HG03025 (cell line): ENCODE data around the gene LPIN1.
A peak's percentile ranks its signal among the peaks of the same experiment; 100 is the strongest.

Experiments
- ATAC-seq: cut with Tn5 transposase; IDR thresholded peaks from one replicate; pipeline ENCODE4 v1.9.1; 2021; ENCODE audit warnings: mild to moderate bottlenecking, moderate library complexity; ENCODE audit not compliant: unreplicated experiment, low FRiP score

The LPIN1 gene

DNA sequence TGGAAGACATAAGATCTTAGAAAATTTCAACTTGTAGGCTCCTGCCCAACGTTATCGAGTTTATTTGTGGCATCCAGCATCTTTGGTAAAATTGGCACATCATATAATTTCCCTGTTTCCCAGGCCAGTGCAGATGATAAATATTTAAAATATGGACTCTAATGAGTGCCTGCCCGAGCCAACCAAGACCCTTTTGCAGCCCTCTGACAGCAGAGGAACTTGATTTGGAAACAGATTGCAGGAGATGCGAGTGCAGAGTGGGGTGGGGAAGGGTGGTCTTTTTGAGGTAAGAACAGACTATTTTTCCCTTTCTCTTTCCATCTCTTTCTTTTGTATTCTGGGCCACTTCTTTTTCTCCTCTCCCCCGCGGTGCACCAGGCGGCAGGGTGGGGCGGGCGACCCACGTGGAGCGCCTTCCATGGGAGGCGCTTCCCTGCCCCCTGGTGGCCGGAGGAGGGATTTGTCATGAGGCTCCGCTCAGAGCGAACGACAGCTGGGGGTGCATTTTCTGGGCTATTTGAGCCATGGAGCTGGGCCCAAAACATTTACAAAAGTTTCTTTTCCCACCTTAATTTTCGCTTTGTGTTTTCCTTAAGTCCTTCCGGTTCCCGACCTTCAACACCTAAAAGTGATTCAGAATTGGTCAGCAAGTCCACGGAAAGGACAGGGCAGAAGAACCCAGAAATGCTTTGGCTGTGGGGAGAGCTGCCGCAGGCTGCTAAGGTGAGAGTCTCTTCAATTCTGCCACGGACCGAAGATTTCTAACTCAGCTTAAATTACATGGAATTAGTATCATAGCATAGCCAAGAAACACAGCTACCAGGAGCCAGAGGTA, 32.7 kb downstream of the LPIN1 start:
- ATAC-seq: peak; percentile 86

DNA sequence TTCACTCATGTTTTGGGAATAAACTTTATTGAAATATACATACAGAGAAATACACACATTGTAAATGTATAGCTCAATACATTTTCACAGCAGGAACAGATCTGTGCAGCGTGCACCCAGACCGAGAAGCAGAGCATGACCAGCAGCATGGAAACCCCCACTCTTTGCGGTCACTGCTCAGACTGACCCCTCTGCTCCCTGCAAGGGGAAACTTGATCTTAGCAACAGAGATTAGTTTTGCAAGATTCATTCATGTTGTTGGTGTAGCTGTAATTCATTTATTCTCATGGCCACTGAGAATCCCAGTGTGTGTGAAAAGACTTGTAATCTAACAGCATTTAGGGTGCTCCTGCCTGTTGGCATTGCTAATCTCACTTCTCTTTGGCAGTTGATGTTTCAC, 35.2 kb downstream of the LPIN1 start:
- ATAC-seq: no peak

DNA sequence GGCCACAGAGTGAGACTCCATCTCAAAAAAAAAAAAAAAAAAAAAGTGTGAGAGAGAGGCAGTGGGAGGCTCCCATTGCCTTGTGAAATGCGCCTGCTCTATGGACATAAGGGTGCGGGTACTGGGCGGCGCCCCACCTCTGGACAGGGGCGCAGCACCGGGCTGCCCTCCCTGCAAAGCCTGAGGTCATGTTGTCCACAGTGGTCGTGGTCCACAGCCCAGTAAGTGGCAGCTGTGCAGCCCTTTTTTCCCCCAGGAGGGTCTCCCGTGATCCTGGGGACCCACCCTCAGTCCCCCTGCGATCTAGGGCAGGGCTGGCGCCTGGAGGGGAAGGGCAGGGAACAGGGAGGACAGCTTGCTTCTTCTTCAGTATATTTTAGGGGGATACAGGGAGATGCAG, 37.8 kb downstream of the LPIN1 start:
- no peak for ATAC-seq

DNA sequence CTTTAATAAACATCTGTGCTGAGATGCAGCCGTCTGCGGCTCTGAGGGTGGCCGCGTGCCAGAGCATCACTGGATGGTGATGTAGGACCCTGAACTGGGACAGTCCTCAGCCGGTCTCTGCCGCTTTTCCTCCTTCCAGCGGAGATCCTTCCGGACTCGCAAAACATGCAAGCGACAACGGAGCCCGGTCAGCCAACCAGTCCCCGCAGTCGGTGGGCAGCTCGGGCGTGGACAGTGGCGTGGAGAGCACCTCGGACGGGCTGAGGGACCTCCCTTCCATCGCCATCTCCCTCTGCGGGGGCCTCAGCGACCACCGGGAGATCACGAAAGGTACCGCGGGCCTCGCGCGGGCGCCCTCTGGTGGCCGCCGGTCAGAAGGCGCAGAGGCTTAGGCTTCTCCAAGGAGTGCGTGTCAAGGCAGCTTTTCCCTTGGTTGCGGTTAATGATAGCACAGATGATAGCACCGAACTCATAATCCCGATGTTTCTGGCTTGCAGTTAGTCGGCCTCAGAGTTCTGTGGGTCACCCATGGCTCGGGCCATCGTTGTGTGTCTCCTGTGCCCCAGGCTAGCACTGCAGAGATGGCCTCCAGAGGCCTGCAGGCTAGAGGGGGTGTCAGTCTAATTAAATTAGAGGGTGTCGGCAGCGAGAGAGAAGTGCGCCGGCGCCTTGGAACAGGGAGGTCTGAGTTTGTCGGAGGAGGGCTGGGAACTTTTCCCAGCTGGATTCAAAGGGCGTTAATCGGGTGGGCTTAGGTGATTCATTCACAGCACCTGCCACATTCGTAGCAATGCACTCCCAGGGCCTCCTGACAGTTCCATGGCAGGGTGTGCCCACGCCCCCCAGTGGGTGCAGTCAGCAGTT, 38.5 kb downstream of the LPIN1 start:
- ATAC-seq: no peak

DNA sequence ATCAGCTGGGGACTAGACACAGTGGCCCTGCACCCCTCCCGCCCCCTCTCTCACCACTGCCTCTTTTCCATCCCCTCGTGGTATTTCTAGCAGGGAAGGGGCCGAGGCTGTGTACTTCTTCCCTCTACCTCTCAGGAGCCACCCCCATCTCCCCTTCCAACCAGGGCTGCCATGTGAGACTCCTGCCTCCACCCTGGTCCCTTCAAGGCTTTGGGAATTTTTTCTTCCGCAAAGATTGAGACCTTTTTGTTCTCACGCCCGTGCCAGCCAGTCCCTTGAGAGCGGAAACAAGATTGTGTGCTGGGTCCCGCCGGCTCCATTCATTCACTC, 39.1 kb downstream of the LPIN1 start:
- ATAC-seq: no peak

DNA sequence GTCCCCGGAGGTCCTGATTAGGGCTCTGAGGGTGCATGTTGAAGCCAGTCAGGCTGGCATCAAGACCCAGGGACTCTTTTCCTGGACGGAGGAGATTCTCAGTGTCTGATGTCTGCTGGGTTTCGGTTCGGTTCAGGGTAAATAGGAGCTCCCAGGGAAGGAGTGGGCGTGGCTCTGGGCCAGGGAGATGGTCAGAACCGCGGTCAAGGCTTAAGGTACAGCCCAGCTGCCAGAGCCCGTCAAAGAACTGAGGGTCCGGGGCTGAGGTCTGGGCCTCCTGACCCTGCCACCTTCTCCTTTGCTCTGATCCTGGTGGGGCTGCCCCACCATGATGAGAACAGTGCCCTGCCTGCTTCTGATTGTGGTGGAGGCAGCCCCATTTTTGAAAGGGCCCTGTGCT, 39.8 kb downstream of the LPIN1 start:
- ATAC-seq: no peak

DNA sequence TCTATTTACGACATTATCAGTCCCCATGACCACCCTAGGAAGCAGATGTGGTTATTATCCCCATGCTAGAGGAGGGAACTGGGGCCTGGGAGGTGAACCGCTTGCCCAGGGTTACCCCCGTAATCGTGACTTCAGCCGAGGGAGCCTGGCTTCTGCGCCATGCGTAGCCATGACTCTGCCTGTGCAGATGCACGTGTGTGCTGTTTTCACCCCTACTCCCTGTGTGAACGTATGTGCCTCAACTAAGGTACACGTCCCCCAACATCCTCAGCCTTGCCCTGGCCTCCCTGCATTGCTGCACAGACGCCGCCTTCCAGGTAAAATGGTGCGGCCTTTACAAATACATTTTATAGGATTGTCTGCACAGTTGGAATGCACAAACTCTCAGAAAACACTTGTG, 40.2 kb downstream of the LPIN1 start:
- ATAC-seq: no peak

DNA sequence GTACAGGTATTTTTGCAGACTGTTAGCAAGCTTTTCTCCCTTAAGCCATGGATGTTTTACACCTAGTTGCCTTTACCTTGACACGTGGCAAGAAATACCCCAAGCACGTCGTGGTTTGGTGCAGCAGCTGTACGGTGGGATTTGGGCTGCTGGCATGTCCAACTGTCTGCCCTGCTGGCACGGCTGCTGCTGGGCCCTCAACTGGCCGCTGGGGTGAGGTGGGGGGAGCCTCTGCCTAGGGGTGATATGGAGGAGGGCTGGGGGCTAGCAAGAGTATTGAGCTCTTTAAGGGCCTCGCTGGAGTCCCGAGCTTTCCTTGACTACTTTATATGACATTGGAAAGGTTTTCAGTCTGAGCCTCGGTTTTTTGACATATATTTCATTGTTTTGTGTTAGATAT, 41.6 kb downstream of the LPIN1 start:
- ATAC-seq: no peak

DNA sequence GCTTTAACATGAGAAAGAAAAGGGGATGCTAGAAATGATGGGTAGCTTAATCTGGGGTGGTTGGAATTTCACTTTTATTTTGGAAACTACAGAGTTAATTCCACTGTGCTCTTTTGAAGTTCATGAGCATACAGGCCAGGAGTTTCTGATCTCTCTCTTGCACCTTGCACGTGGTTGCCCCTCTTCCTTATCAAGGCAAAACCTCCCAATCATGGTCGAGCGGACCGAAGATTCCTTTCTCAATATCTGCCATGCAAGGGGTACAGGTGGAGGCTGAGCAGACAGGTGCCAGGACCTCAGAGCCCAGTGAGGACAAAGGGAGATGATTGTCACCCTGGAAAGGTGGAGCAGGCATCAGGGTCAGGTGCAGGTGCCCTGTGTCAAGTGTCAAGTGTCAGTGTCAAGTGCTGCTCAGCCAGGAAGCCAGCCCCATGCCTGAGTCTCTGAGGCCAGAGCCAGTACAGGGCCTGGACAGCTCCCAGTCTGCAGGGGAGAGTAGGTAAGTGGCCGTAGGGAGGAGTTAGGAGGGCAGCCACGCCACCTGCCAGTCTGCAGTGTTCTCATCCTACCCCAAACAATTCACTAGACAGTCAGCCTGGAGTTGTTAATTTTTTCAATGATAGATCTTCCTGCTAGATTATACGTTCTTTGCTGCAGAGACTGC, 42.2 kb downstream of the LPIN1 start:
- no peak for ATAC-seq

DNA sequence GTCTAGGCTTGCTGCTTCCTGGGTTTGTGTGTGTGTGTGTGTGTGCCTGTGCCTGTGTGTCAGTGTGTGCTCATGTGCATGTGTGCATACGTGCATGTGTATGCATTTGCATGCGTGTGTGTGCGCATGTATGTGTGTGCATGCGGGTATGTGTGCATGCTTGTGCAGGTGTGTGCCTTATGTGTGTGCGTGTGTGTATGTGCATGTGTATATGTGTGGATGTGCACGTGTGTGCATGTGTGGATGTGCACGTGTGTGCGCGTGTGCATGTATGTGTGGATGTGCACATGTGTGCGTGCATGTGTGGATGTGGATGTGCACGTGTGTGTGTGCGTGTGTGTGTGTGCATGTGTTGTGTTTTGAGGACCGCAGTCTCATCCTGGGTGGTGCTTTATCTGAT, 42.8 kb downstream of the LPIN1 start:
- ATAC-seq: no peak

DNA sequence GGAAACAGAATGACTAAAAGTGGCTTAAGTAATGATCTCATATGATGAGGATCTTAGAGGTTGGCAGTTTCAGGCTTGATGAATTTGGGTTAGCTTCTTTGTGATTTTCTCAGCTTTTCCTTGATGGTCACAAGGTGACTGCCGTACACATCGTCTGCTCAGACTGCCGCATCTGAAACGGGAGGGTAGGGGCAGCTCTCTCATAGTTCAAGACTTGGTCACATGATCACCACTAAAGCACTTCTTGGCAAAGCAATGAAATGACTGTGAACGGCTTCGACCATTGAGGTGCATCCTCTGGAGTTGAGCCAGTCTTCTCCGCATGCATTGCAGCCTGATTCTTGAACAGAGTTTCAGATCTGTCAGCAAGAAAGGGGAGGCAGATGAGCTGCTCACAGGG, 43.8 kb downstream of the LPIN1 start:
- no peak for ATAC-seq

DNA sequence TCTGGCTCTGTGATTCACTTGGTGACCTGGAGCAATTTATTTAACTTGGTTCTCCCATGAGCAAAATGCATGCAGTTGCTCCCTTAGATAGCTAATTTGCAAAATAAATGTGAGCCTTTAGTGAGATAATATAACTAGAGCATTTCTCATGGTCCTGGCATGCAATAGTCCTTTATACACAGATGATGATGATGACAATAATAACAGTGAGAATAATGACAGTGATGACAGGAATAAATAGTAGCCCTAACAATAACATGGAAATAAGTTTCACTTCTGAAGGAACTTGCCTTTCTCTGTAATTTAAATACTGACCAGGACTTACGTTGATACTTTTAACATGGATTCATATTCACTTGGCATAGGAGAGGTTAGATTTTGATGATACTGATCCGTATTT, 49.2 kb downstream of the LPIN1 start:
- ATAC-seq: no peak

DNA sequence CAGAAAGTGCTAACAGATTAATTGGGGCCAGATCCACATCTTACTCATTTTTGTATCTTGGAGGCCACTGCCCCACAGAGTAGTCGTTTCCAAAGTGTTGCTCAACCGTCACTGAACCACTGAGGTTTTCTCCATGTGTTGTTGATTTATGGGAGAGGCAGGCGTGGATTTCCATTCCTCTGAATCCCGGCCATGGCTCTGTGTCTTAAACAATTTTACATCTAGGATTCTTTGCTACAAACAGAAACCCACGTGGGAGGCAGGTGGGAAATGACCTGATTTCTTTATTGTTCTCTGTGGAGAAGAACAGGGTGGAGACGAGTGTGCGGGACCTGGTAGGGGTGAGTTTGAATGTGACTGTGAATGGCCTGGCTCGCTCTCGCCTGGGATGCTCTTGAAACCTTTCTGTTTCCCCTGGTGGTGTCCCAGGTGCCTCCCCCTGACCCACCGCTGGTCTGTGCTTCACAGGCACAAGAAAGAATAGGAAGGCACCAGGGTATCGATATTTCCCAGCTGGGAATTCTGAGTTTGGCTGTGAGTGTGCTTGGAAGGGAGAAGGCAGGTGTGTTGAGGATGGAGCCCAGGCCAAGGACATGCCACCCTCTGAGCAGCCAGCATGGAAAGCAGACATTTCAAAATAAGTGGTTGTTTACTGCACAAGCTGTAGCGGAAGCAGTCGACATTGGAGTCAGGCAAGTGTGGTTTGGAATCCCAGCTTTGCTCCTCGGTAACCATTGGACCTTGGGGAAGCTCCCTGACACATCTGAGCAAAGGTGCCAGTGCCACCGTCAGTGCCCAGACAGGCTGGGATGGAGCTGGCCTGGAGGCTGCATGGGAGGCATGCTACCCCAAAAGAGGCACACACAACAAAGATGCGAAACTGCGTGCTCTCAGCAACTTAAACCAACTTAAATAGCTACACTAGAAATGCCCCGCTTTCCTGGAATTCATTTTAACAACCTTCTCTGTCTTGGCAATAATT, 50.0 kb downstream of the LPIN1 start:
- no peak for ATAC-seq

DNA sequence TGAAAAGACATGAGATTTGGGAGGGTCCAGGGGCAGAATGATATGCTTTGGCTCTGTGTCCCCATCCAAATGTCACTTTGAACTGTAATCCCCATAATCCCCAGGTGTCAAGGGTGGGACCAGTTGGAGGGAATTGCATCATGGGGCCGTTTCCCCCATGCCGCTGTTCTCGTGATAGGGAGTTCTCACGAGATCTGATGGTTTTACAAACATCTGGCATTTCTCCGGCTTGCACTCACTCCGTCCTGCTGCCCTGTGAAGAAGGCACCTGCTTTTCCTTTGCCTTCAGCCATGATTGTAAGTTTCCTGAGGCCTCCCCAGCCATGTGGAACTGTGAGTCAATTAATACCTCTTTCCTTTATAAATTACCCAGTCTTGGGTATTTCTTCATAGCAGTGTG, 51.4 kb downstream of the LPIN1 start:
- no peak for ATAC-seq

DNA sequence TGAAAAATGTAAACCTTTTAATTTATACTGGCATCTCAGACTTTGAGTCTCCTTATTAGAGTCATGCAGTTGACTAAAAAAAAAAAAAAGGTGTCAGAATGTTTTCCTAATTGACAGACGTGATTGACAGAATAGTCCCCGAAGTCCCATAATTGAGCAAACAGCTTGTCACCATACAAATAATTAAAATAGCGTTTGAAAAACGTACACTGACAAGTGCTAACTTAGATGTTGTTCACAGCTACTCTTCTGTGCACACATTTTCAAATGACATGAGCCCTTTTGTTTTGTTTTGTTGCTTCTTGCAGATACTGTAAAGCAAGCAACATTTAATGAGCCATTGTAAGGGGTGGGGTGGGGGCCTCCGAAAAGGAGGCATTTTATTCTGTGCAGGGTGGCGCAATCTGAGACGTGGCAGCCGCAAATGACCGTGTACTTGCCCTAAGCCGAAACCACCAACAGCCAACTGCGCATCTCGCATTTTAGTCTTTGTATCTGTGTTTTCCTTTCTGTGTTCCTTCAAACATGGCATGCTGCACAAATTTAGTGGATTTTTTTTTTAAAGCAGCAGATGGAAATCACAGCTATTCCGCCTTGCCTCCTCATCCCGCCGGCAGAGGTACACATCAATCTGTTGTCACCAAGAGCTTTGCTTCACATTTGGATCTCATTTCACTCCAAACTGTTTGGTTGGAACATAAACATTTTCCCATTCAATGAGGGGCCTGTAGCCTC, 52.4 kb downstream of the LPIN1 start:
- ATAC-seq: no peak

DNA sequence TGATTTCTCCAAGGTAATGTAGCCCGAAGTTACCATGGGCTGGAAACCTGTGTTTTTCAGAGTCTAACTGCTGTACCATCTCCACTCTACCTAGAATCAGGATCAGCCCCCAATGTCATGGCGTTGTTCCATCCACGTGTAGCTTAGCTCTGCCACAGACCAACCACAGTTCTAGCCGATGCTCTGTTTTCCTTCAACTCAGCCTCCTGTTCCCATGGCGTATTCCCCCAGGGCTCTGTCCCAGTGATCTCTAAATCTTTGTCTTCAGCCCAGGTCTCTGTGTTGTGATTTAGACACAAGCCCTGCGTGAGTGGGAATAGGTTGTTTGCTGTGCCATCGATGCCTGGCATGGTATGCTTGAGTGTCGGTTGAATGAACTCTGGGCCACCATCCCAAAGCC, 53.4 kb downstream of the LPIN1 start:
- ATAC-seq: no peak

DNA sequence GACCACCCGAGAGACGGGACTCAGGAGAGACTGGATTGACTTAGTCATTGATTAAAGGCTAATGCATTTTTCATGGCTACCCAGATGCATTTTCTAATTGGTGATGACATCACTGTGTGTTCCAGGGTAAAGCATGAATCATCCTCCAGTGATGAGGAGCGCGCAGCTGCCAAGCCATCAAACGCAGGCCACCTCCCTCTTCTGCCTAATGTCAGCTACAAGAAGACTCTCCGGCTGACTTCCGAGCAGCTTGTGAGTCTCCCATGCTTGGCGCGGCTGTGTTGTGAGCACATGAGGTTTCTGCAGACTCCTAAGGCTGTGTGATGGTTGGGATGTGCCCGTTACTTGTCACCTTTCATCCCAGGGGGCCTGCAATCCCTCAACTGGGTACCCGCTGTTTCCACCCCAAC, 56.4 kb downstream of the LPIN1 start:
- no peak for ATAC-seq

DNA sequence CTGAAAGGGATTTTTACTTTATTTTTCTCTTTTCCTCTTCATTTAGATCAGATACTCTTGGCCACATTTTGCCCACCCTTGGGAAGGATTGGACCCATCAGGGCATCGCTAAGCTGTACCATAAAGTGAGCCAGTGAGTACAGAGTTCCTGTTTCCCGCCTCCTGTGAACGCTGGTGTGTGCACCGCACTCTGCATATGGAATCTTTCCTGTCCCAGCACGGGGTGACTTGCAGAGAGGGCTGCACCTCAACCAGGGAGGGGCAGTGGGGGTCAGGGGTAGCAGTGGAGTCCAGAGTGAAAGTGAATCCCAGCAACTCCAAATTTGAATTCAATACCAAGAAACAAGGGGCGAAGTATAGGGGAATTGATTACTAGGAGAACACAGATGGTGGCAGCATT, 58.6 kb downstream of the LPIN1 start:
- no peak for ATAC-seq

DNA sequence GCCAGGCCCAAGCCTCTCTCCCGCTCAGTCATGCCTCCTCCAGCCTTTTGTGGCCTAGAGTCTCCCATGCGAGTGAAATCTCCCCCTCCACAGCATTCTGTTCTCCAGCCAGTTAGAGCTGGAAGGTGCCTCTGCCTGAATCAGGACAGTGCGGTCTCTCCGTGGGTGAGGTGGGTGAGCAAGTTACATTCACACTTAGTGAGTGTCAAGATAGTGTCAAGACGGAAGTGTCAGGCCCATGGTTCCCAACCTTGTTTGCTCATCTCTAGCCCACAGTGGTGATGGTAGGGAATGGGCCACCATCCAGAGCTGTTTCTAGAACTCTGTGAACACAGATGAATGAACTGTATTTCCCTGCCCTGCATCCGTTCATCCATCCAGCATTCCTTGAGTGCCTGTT, 59.5 kb downstream of the LPIN1 start:
- no peak for ATAC-seq
